ENCODE data around the gene SPPL2B.
A peak's percentile ranks its signal among the peaks of the same experiment; 100 is the strongest.

The SPPL2B gene

GRCh38 chr19:2323707-2324106 lies 4.8 kb upstream of the SPPL2B start:
- DNase-seq (ENCODE audit: low read depth) = no peak

- DNase-seq (ENCODE audit: low read depth) = no peak
Measured at GRCh38 chr19:2324220-2324948, 4.1 kb upstream of the SPPL2B start.

GRCh38 chr19:2325281-2326046 lies 3.0 kb upstream of the SPPL2B start:
- DNase-seq (ENCODE audit: low read depth) = no peak

DNA sequence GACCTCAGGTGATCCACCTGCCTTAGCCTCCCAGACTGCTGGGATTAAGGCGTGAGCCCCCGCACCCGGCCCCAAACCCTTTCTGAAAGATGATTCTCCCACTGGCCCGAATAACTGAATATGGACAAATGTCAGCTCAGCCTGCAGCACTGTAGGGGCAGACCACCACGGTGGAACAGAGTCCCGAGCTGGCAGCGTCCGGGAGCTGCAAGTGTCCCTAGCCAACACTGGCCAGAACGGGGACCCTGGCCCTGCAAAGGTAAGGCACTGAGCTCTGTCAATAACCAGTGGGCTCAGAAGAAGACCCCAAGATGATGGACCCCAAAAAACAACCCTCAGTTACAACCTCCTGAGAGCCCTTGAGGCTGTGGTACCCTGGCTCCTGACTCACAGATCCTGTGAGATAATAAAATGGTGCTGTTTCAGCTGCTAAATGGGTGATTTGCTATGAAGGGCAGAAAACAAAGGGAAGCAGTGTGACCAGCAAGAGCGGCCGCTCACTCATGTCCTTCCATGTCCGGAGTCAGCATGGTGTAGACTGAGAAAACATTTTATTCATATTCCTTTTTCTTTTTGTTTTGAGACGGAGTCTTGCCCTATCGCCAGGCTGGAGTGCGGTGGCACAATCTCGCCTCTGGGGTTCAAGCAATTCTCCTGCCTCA lies 1.7 kb upstream of the SPPL2B start:
- no peak for DNase-seq (ENCODE audit: low read depth)

GRCh38 chr19:2327773-2328400 lies 597 bp upstream of the SPPL2B start:
- peak; percentile 94 for DNase-seq (ENCODE audit: low read depth)

DNA sequence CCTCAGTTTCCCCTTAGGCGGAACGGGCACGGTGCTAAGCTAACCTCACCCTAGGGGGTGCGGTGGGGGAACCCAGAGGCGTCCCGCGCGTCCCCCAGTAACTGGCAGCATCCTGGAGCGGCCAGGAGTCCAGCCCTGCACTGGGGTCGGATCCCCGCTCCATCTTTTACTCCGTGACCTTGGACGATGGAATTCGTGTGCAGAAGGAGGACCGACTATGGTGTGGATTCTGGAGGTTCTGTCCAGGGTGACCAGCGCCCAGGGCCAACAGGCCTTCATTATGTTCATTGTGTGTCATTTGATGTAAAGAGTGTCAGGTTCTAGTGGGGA lies 630 bp downstream of the SPPL2B start:
- no peak for DNase-seq (ENCODE audit: low read depth)

DNA sequence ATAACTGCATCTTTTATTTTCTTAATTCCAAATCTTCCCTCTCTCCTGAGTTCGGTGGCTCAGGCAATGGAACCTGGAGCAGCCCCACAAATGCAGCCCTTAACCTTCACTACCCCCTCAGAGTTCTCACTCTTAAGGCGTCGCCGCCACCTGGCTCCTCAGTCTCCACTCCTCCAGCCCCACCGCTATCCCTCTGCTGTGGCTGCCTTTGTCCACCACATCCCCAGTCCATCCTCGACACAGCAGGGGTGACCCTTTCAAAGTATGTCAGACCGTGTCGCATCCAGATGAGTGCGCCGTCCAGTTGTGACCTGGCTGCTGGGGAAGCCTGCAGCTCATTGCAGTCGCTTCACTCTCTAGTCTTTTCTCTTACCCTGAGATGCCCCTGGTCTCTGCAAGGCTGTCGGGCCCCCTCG lies 1.0 kb downstream of the SPPL2B start:
- no peak for DNase-seq (ENCODE audit: low read depth)

DNA sequence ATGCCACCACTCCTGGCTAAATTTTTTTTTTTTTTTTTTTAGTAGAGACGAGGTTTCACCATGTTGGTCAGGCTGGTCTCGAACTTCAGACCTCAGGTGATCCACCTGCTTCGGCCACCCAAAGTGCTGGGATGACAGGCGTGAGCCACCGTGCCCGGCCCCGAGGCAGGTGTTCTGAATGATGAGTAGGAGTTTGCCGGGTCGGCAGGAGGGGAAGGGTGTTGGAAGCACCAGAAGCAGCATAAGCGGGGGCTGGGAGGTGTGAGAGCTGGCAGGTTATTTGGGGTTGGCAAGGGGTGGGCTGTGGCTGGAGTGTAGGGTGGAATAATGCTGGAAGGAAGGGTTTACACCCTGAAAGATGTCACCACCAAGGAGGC lies 1.8 kb downstream of the SPPL2B start:
- DNase-seq (ENCODE audit: low read depth) = no peak

DNA sequence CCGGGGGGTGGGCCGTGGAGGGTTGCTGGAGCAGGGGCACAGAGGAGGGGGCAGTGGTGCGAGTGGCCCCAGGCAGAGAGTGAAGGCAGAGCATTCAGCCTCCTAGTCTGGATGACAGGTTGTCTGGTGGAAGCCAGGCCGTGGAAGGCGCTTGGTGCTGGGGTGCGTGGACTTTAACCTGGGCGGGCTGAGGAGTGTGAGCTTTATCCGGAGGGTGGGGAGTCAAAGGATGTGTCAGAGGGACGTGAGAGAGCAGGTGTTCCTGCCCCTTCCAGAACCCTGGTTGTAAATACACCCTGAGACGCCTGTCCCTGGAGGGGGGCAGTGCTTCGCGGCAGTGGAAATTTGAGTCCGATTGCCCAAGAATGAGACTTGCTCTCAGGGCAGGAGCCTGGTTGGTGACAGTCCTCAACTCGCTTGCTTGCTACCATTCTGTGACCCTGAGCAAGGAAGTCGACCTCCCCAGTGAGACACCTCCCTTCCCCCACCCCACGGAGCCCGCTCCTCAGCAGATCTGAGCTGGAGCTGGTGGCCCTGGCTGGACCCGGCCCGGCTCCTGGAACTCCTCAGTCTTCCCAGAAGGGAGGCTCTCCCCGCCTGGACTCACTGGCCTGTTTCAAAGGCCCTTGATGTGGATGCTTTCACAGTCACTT lies 2.3 kb downstream of the SPPL2B start:
- no peak for DNase-seq (ENCODE audit: low read depth)

- no peak for DNase-seq (ENCODE audit: low read depth)
Measured at GRCh38 chr19:2331601-2332246, 3.2 kb downstream of the SPPL2B start.

DNA sequence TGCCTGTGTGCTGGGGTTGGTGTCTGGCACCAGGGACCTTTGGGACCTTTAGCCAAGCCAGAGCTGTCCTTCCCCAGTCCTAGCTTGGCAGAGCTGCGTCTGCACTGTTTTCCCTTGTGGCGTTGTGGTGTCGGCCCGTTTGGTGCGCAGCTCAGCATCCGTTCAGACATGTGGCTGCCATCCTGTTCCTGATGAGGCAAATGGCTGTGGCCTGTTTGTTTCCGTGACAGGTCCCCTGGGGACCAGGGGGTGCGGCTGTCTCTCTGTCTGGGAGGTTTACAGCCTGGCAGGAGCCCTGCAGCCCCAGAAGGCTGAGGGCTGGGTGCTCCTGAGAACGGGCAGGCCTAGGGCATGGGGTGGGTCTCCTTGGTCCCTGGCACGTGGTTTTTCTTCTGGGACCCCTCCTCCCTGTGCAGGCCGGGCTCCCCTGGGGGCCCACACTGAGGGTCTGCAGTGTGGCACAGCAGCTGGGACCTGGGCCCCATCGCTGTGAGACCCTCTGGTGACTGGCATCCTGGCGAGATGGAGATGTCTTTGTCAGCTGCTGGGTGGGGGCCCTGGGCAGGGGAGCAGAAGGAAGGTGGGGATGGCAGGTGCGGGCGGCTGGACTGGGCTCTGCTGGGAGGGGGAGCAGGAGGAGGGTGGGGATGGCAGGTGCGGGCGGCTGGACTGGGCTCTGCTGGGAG lies 4.0 kb downstream of the SPPL2B start:
- no peak for DNase-seq (ENCODE audit: low read depth)

DNA sequence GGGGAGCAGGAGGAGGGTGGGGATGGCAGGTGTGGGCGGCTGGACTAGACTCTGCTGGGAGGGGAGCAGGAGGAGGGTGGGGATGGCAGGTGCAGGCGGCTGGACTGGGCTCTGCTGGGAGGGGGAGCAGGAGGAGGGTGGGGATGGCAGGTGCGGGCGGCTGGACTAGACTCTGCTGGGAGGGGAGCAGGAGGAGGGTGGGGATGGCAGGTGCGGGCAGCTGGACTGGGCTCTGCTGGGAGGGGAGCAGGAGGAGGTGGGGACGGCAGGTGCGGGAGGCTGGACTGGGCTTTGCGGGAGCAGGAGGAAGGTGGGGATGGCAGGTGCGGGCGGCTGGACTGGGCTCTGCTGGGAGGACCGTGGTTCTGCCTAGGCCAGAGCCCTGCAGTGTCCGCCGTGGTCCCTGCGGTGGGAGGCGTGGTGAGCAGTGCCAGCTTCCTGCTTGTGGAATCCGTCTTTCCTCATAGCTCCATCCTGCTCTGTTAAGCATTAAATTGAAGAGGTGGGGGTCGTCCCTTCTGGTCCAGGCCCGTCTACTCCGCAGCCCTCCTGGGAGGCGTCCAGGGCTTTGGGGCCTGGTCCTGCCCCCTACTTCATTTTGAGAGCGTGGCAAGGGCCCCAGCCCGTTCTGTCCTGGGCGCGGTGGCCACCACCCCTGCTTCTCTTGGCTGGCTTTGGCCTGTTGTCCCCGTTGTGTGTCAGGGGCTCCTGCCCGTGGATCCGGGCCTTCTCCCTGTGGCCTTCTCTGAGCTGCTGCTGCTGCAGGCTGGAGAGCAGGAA lies 4.7 kb downstream of the SPPL2B start:
- DNase-seq (ENCODE audit: low read depth) = no peak

DNA sequence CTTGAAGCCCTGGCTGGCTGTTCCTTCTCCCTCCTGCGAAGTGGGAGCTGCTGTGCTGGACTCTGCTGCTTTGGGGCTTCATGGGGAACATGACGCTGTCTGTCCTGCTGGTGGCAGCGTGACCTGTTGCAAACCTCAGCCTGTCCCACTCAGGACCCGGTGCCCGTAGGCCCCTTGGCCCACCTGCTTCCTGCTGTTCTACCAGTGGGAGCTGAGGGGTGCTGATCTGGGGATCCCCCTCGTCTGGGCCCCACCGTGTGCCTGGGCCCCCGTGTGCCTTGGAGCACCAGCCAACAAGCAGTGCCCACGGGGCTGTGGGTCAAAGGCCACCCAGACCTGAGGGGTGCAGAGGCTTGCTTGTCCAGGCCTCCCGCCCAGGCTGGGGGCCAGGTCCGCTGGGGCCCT lies 5.3 kb downstream of the SPPL2B start:
- no peak for DNase-seq (ENCODE audit: low read depth)

- DNase-seq (ENCODE audit: low read depth) = no peak
Measured at GRCh38 chr19:2334426-2334825, 5.9 kb downstream of the SPPL2B start.

- DNase-seq (ENCODE audit: low read depth) = no peak
Measured at GRCh38 chr19:2334986-2335846, 6.7 kb downstream of the SPPL2B start.

DNA sequence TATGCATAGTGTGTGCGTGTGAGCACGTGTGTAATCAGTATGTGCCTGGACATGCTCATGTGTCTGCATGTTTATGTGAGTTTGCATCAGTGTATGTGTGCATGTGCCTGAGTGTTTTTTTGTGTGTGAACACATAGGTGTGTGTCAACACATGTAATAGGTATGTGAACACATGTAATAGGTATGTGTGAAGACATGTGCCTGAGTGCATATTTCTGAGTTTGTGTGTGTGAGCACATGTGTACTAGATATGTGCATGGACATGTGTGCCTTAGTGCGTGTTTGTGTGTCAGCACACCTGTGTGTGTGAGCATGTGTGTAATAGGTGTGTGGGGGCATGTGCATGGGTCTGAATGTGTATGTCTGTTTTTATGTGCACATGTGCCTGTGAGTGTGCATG lies 7.4 kb downstream of the SPPL2B start:
- DNase-seq (ENCODE audit: low read depth) = no peak

- DNase-seq (ENCODE audit: low read depth) = no peak
Measured at GRCh38 chr19:2336528-2337328, 8.2 kb downstream of the SPPL2B start.

DNA sequence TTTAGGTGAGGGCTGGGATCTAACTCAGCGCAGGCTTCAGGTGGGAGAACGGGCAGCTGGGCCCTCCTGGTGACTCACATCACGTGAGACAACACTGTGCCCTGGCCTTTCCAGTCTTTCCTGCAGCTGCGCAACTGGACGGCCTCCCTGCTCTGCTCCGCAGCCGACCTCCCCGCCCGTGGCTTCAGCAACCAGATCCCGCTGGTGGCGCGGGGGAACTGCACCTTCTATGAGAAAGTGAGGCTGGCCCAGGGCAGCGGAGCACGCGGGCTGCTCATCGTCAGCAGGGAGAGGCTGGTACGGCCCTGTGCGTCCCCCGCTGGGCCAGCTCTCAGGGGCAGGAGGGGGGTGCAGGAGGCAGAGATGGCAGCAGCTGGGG lies 8.8 kb downstream of the SPPL2B start:
- DNase-seq (ENCODE audit: low read depth) = peak; percentile 29

All from EH (cell line).